Activated CD4-positive, alpha-beta T cell treated with anti-CD3 and anti-CD28 coated beads for 36 hours (primary cell): ENCODE results near the gene NPAS4. TPM values are rescaled to one million over a fixed set of nuclear protein-coding genes. Genes with fewer than 3 reads are reported as not detected.
"Not testable (repeated sequence)": the region's sequence is repeated elsewhere in the genome, so short reads cannot be mapped to it uniquely, and the experiment has no call there.

Experiments
- ATAC-seq: fragments of 200-7000 bp; cut with Tn5 transposase; one replicate; pipeline ENCODE4 v1.10.0; 2021; ENCODE audit warnings: mild to moderate bottlenecking, moderate library complexity
- CTCF ChIA-PET: fragments of 350-600 bp; sonication (Branson Sonifier 250); formaldehyde crosslinking; loops from one replicate; lab custom pipeline; 2021; ENCODE audit warnings: antibody characterized with exemption; lab: Charles Lee
- POLR2A ChIA-PET: fragments of 350-600 bp; sonication (Branson Sonifier 250); formaldehyde crosslinking; loops from one replicate; lab custom pipeline; 2021; ENCODE audit warnings: antibody characterized with exemption, inconsistent platforms; lab: Charles Lee
- DNase-seq: peaks from one replicate; pipeline ENCODE4 v3.0.0-alpha.2; 2020
- H3K27ac Mint-ChIP-seq: one replicate; pipeline ENCODE4 v1.8.0; 2021; ENCODE audit warnings: mixed read lengths
- H3K27me3 Mint-ChIP-seq: one replicate; pipeline ENCODE4 v1.8.0; 2021; ENCODE audit warnings: mixed read lengths
- H3K36me3 Mint-ChIP-seq: one replicate; pipeline ENCODE4 v1.8.0; 2021; ENCODE audit warnings: low read depth, mixed read lengths
- H3K4me1 Mint-ChIP-seq: one replicate; pipeline ENCODE4 v1.8.0; 2021; ENCODE audit warnings: mixed read lengths
- H3K4me3 Mint-ChIP-seq: one replicate; pipeline ENCODE4 v1.8.0; 2021; ENCODE audit warnings: mild to moderate bottlenecking, moderate library complexity, mixed read lengths
- H3K9me3 Mint-ChIP-seq: one replicate; pipeline ENCODE4 v1.8.0; 2021; ENCODE audit warnings: low read depth, mixed read lengths
- intact Hi-C, 2 experiments: fragments of 100-400 bp; cut with DNase I in 1 of 2; cut with micrococcal nuclease in 1 of 2; formaldehyde crosslinking; loops; one replicate each; pipeline versions ENCODE4 v1.14.2 to v1.15.1; 2022 to 2024; cut with DNase I, micrococcal nuclease
- total RNA-seq, 2 experiments: library from RNA; stranded (reverse); gene quantifications; one replicate each; pipeline ENCODE4 v1.2.3, GENCODE V29; 2021

The NPAS4 gene
- total RNA-seq, 2 experiments from 2014 or later, result 0.07 TPM

- ChIA-PET CTCF (interaction anchor here (0.6 to 2.0 kb wide), 8 partner anchors 11 to 593 kb away, joined by 3 to 6 read pairs (median 4); no protein-coding TSS in a partner anchor), POLR2A (interaction anchor here (0.7 kb wide), 1 partner anchor 930 kb away, joined by 8 read pairs; no protein-coding TSS in a partner anchor)
- H3K27me3 Mint-ChIP-seq, result no peaks in the 10 kb centered on the region
- no peak overlapping the region for H3K27ac Mint-ChIP-seq
- H3K36me3 Mint-ChIP-seq, result peaks cover 41% of the 10 kb centered on the region
- no peak overlapping the region for H3K4me3 Mint-ChIP-seq
- no peaks in the 10 kb centered on the region for H3K9me3 Mint-ChIP-seq
- peaks cover 3% of the 10 kb centered on the region for H3K4me1 Mint-ChIP-seq
- intact Hi-C loops, result loop anchor here (5.0 to 10.0 kb wide), 2 partner anchors 45 to 242 kb away; partner anchors contain the start of gene RBM4B (in 1 of the 2)
- ATAC-seq, result no peak
- no peak for DNase-seq
Observed at GRCh38 chr11:66432597-66432996, 11.8 kb downstream of the NPAS4 start.

GRCh38 chr11:66437979-66438503 lies 17.2 kb downstream of the NPAS4 start:
- H3K9me3 Mint-ChIP-seq, result peaks cover under 1% of the 10 kb centered on the region
- CTCF ChIA-PET, result interaction anchor here (0.5 to 1.8 kb wide), 19 partner anchors 7 to 1683 kb away, joined by 3 to 16 read pairs (median 6); partner anchors contain the start of genes BBS1, CTSF, NPAS4 and RBM4B
- H3K4me1 Mint-ChIP-seq, result peaks cover 8% of the 10 kb centered on the region
- H3K36me3 Mint-ChIP-seq, result peaks cover 24% of the 10 kb centered on the region
- POLR2A ChIA-PET, result interaction anchor here (0.6 to 1.6 kb wide), 5 partner anchors 20 to 239 kb away, joined by 3 to 12 read pairs (median 6); partner anchors contain the start of genes DPP3, PELI3, RBM14 and RBM4B
- DNase-seq (no peak), ATAC-seq (no peak)
- H3K4me3 Mint-ChIP-seq, result peak overlapping the region; percentile 85
- no peaks in the 10 kb centered on the region for H3K27me3 Mint-ChIP-seq
- H3K27ac Mint-ChIP-seq, result peak overlapping the region; percentile 98
- intact Hi-C loops, result loop anchor here (1.0 to 10.0 kb wide), 8 partner anchors 29 to 717 kb away; partner anchors contain the start of genes DPP3 (in 1 of the 2), PELI3 (in 1 of the 2), RBM4B (in 1 of the 2) and RNASEH2C (in 1 of the 2)

- DNase-seq, result peak; percentile 94
- Mint-ChIP-seq H3K27me3 (no peaks in the 10 kb centered on the region), H3K9me3 (peaks cover 8% of the 10 kb centered on the region), H3K4me1 (peaks cover 8% of the 10 kb centered on the region), H3K27ac (peak within 1 kb of the TSS; percentile 98), H3K4me3 (peak within 1 kb of the TSS; percentile 85), H3K36me3 (peaks cover 28% of the 10 kb centered on the region)
- ChIA-PET POLR2A (interaction anchor here (0.6 to 1.6 kb wide), 6 partner anchors 21 to 239 kb away, joined by 3 to 12 read pairs (median 5); partner anchors contain the start of genes DPP3, PELI3, RBM14 and RBM4B), CTCF (interaction anchor here (0.5 to 1.8 kb wide), 27 partner anchors 8 to 1684 kb away, joined by 3 to 16 read pairs (median 4); partner anchors contain the start of genes BBS1, CTSF, NPAS4 and PELI3)
- peak; percentile 99 for ATAC-seq
- intact Hi-C loops, result loop anchor here (1.0 to 10.0 kb wide), 14 partner anchors 17 to 718 kb away; partner anchors contain the start of genes DPP3 (in 2 of the 2), PELI3 (in 2 of the 2), ACTN3 (in 1 of the 2) and BBS1 (in 1 of the 2)
Observed at GRCh38 chr11:66438504-66439466, 17.9 kb downstream of the NPAS4 start, which contains the start of gene MRPL11. TSS of gene MRPL11 (minus strand) at chr11:66438848. CDS start at chr11:66438754, 94 bp downstream.

GRCh38 chr11:66440101-66440939 lies 19.5 kb downstream of the NPAS4 start:
- POLR2A ChIA-PET, H3K27me3 Mint-ChIP-seq, intact Hi-C loops, H3K4me1 Mint-ChIP-seq, H3K27ac Mint-ChIP-seq, H3K9me3 Mint-ChIP-seq, ATAC-seq, DNase-seq, H3K4me3 Mint-ChIP-seq: not testable (repeated sequence)
- CTCF ChIA-PET, result interaction anchor here (0.8 to 0.9 kb wide), 2 partner anchors 19 to 55 kb away, joined by 3 to 4 read pairs; partner anchors contain the start of gene NPAS4
- peaks cover 22% of the 10 kb centered on the region for H3K36me3 Mint-ChIP-seq

- POLR2A ChIA-PET, H3K4me1 Mint-ChIP-seq, H3K27me3 Mint-ChIP-seq, H3K4me3 Mint-ChIP-seq, intact Hi-C loops, H3K9me3 Mint-ChIP-seq, ATAC-seq, DNase-seq, H3K27ac Mint-ChIP-seq: not testable (repeated sequence)
- peaks cover 17% of the 10 kb centered on the region for H3K36me3 Mint-ChIP-seq
- CTCF ChIA-PET, result interaction anchor here (0.8 to 0.9 kb wide), 2 partner anchors 19 to 55 kb away, joined by 3 to 4 read pairs; partner anchors contain the start of gene NPAS4
Observed at GRCh38 chr11:66440940-66441282, 20.1 kb downstream of the NPAS4 start.

GRCh38 chr11:66443602-66444001 lies 22.8 kb downstream of the NPAS4 start:
- intact Hi-C loops, result no loop called here
- H3K4me1 Mint-ChIP-seq, result no peaks in the 10 kb centered on the region

GRCh38 chr11:66447012-66447411 lies 26.2 kb downstream of the NPAS4 start:
- Mint-ChIP-seq H3K4me3 (no peak overlapping the region), H3K27ac (no peak overlapping the region), H3K4me1 (no peaks in the 10 kb centered on the region), H3K36me3 (peaks cover 7% of the 10 kb centered on the region), H3K9me3 (peaks cover 9% of the 10 kb centered on the region), H3K27me3 (no peaks in the 10 kb centered on the region)
- ChIA-PET CTCF (interaction anchor here (0.6 to 1.2 kb wide), 2 partner anchors 14 to 40 kb away, joined by 3 to 4 read pairs; no protein-coding TSS in a partner anchor), POLR2A (interaction anchor here (0.6 to 1.0 kb wide), 2 partner anchors 22 to 34 kb away, joined by 3 read pairs; partner anchors contain the start of gene DPP3)
- intact Hi-C loops, result no loop called here
- ATAC-seq (no peak), DNase-seq (no peak)

More at GRCh38 chr11:66443602-66444001, 22.8 kb downstream of the NPAS4 start:
- Mint-ChIP-seq H3K9me3 (peaks cover 9% of the 10 kb centered on the region), H3K4me3 (no peak overlapping the region), H3K27me3 (no peaks in the 10 kb centered on the region), H3K36me3 (peaks cover 7% of the 10 kb centered on the region), H3K27ac (no peak overlapping the region)
- ATAC-seq (no peak), DNase-seq (no peak)
- ChIA-PET CTCF (no interaction called here), POLR2A (no interaction called here)

GRCh38 chr11:66448523-66448922 lies 27.7 kb downstream of the NPAS4 start:
- no peaks in the 10 kb centered on the region for H3K4me1 Mint-ChIP-seq
- ATAC-seq, result no peak
- intact Hi-C loops, result no loop called here
- no peak overlapping the region for H3K4me3 Mint-ChIP-seq
- H3K27me3 Mint-ChIP-seq, result no peaks in the 10 kb centered on the region
- CTCF ChIA-PET, result no interaction called here
- no peak for DNase-seq
- no peak overlapping the region for H3K27ac Mint-ChIP-seq
- POLR2A ChIA-PET, result no interaction called here
- H3K36me3 Mint-ChIP-seq, result no peaks in the 10 kb centered on the region
- H3K9me3 Mint-ChIP-seq, result peaks cover 4% of the 10 kb centered on the region

GRCh38 chr11:66450560-66450959 lies 29.7 kb downstream of the NPAS4 start:
- ATAC-seq (no peak), DNase-seq (no peak)
- Mint-ChIP-seq H3K4me3 (no peak overlapping the region), H3K4me1 (peaks cover 17% of the 10 kb centered on the region), H3K9me3 (no peaks in the 10 kb centered on the region), H3K27me3 (peaks cover 2% of the 10 kb centered on the region), H3K36me3 (no peaks in the 10 kb centered on the region), H3K27ac (no peak overlapping the region)
- intact Hi-C loops, result no loop called here
- CTCF ChIA-PET, result no interaction called here
- POLR2A ChIA-PET, result no interaction called here

GRCh38 chr11:66451663-66452062 lies 30.8 kb downstream of the NPAS4 start:
- intact Hi-C loops, result no loop called here
- no peaks in the 10 kb centered on the region for H3K36me3 Mint-ChIP-seq
- no peak for ATAC-seq

More at GRCh38 chr11:66451663-66452062, 30.8 kb downstream of the NPAS4 start:
- Mint-ChIP-seq H3K4me3 (no peak overlapping the region), H3K9me3 (no peaks in the 10 kb centered on the region), H3K4me1 (peaks cover 17% of the 10 kb centered on the region), H3K27ac (no peak overlapping the region), H3K27me3 (peaks cover 2% of the 10 kb centered on the region)
- ChIA-PET POLR2A (no interaction called here), CTCF (no interaction called here)
- no peak for DNase-seq
